PC-3 (cell line): Measurements from ENCODE around the gene PTPRE. TPM values are rescaled to one million over a fixed set of nuclear protein-coding genes. Genes with fewer than 3 reads are reported as not detected.

Experiments used
- ATAC-seq: fragments of 200-7000 bp; cut with Tn5 transposase; 2 replicates; pipeline ENCODE4 v1.9.1; 2020; ENCODE audit warnings: mild to moderate bottlenecking, moderate library complexity
- BruUV-seq: library from RNA; stranded (reverse); fragments of 400-500 nt; replicated peaks from 2 replicates; lab custom pipeline; 2021; lab: Mats Ljungman, UMichigan
- CTCF ChIA-PET: fragments of 300-600 bp; sonication (Branson Sonifier 250); formaldehyde crosslinking; loops from one replicate; lab custom pipeline; 2022; ENCODE audit warnings: antibody characterized with exemption; lab: Charles Lee
- POLR2A ChIA-PET: fragments of 300-600 bp; sonication (Branson Sonifier 250); formaldehyde crosslinking; loops from one replicate; lab custom pipeline; 2022; ENCODE audit warnings: antibody characterized with exemption; ENCODE audit not compliant: unreplicated experiment; lab: Charles Lee
- DNase-seq: peaks from one replicate; pipeline ENCODE4 v3.0.0-alpha.2; 2015
- H2AFZ ChIP-seq: fragments of 300-600 bp; sonication (generic); 2 replicates; pipeline ENCODE4 v1.6.0; 2016; ENCODE audit warnings: antibody characterized with exemption, low read length
- H3F3A ChIP-seq: fragments of 300-600 bp; sonication (generic); one replicate; pipeline ENCODE4 v1.6.0; 2017; ENCODE audit warnings: antibody characterized with exemption, low read length, control low read depth, mild to moderate bottlenecking; ENCODE audit not compliant: unreplicated experiment
- H3K27ac ChIP-seq: fragments of 300-600 bp; sonication (generic); 2 replicates; pipeline ENCODE4 v1.5.1; 2016; ENCODE audit warnings: mild to moderate bottlenecking, low read length
- H3K27me3 ChIP-seq: fragments of 300-600 bp; sonication (generic); 2 replicates; pipeline ENCODE4 v1.6.1; 2016; ENCODE audit warnings: low read length, mixed read lengths
- H3K36me3 ChIP-seq: fragments of 300-600 bp; sonication (generic); 2 replicates; pipeline ENCODE4 v1.6.1; 2016; ENCODE audit warnings: low read depth, mixed run types, low read length, mixed read lengths
- H3K4me1 ChIP-seq: fragments of 300-600 bp; sonication (generic); 2 replicates; pipeline ENCODE4 v1.5.1; 2016; ENCODE audit warnings: low read length; ENCODE audit not compliant: insufficient read depth
- H3K4me2 ChIP-seq: fragments of 300-600 bp; sonication (generic); 2 replicates; pipeline ENCODE4 v1.6.0; 2016; ENCODE audit warnings: low read length
- H3K4me3 ChIP-seq: fragments of 300-600 bp; sonication (generic); 2 replicates; pipeline ENCODE4 v1.5.1; 2016; ENCODE audit warnings: mild to moderate bottlenecking, low read length, mixed read lengths
- H3K79me2 ChIP-seq: fragments of 300-600 bp; sonication (generic); 2 replicates; pipeline ENCODE4 v1.6.1; 2017; ENCODE audit warnings: low read length, mixed read lengths
- H3K9ac ChIP-seq: fragments of 300-600 bp; sonication (generic); 2 replicates; pipeline ENCODE4 v1.6.0; 2016; ENCODE audit warnings: mild to moderate bottlenecking, low read length
- H3K9me2 ChIP-seq: fragments of 300-600 bp; sonication (generic); replicated peaks from 2 replicates; pipeline ENCODE4 v1.6.1; 2016; ENCODE audit warnings: mixed run types, low read length, mixed read lengths
- H3K9me3 ChIP-seq: fragments of 300-600 bp; sonication (generic); 2 replicates; pipeline ENCODE4 v1.6.1; 2016; ENCODE audit warnings: low read length, mixed read lengths
- H4K20me1 ChIP-seq: fragments of 300-600 bp; sonication (generic); 2 replicates; pipeline ENCODE4 v1.6.1; 2016; ENCODE audit warnings: low read length, mixed read lengths
- CTCF ChIP-seq: fragments of 300-600 bp; sonication (generic); conservative IDR thresholded peaks from 2 replicates; pipeline ENCODE4 v1.5.1; 2017; ENCODE audit warnings: antibody characterized with exemption, low read depth, mild to moderate bottlenecking, low read length
- EZH2 ChIP-seq: fragments of 300-600 bp; sonication (generic); IDR thresholded peaks from one replicate; pipeline ENCODE4 v1.6.1; 2017; ENCODE audit warnings: antibody characterized with exemption, mild to moderate bottlenecking, low read length; ENCODE audit not compliant: unreplicated experiment
- EZH2phosphoT487 ChIP-seq: fragments of 300-600 bp; sonication (generic); IDR thresholded peaks from 2 replicates; pipeline ENCODE4 v1.6.1; 2018; ENCODE audit warnings: mild to moderate bottlenecking, antibody characterized with exemption, low read length, borderline replicate concordance
- intact Hi-C: fragments of 100-400 bp; cut with micrococcal nuclease; formaldehyde crosslinking; loops from 2 replicates; pipeline ENCODE4 v1.9.0; 2023
- total RNA-seq: library from RNA; depleted of rRNA; stranded (reverse); fragments of >200 nt; gene quantifications from 2 replicates; pipeline ENCODE4 v1.2.3, GENCODE V29; 2014

Gene PTPRE
- total RNA-seq, 1 experiment from 2014 or later: 3.1 TPM

DNA sequence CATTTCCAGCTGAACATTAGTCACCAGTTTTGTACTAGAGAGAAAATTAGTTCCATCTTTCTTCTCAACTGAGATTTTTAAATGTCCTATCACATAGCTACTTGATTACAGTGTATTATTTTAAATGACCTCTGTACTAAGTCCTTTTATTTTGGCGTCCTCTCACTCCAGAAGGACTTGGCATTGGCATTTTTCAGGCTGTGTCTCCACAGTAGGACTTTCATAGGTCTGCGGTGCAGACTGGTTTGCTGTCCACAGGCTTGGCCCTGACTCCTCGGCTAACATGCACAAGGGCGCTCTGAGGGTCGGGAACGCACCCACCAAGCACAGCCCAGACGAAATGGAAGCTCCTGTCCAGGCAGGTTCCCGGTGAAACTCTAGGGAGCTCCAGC, 6.5 kb downstream of the PTPRE start:
- H3K9me2 ChIP-seq: no peaks in the 10 kb centered on the region
- intact Hi-C loops: no loop called here
- no peak overlapping the region for H3K4me3 ChIP-seq
- H3K27me3 ChIP-seq: no peaks in the 10 kb centered on the region
- H3F3A ChIP-seq: no peaks in the 10 kb centered on the region
- no peak for DNase-seq
- peaks cover 12% of the 10 kb centered on the region for H3K4me1 ChIP-seq
- ChIA-PET POLR2A (no interaction called here), CTCF (no interaction called here)
- no peaks in the 10 kb centered on the region for H3K36me3 ChIP-seq
- no peak overlapping the region for H2AFZ ChIP-seq
- no TSS peak for BruUV-seq
- no peak overlapping the region for H3K4me2 ChIP-seq
- H3K27ac ChIP-seq: no peak overlapping the region
- no peaks in the 10 kb centered on the region for H3K79me2 ChIP-seq
- TF ChIP-seq EZH2 (no peak), CTCF (no peak), EZH2phosphoT487 (no peak)
- ATAC-seq: no peak
- no peak overlapping the region for H3K9ac ChIP-seq
- no peaks in the 10 kb centered on the region for H4K20me1 ChIP-seq
- no peaks in the 10 kb centered on the region for H3K9me3 ChIP-seq

- H3K4me3 ChIP-seq: no peak overlapping the region
- no peaks in the 10 kb centered on the region for H3K9me3 ChIP-seq
- intact Hi-C loops: no loop called here
- no peak overlapping the region for H3K4me2 ChIP-seq
- peaks cover 10% of the 10 kb centered on the region for H3K4me1 ChIP-seq
- POLR2A ChIA-PET: no interaction called here
- H4K20me1 ChIP-seq: no peaks in the 10 kb centered on the region
- no peak overlapping the region for H2AFZ ChIP-seq
- BruUV-seq: no TSS peak
- no peak for DNase-seq
- no peaks in the 10 kb centered on the region for H3K27me3 ChIP-seq
- no peaks in the 10 kb centered on the region for H3K36me3 ChIP-seq
- TF ChIP-seq CTCF: no peak
- no peak for TF ChIP-seq EZH2
- TF ChIP-seq EZH2phosphoT487: no peak
- no peak overlapping the region for H3K9ac ChIP-seq
- H3F3A ChIP-seq: no peaks in the 10 kb centered on the region
- no peak for ATAC-seq
- H3K27ac ChIP-seq: no peak overlapping the region
- no peaks in the 10 kb centered on the region for H3K9me2 ChIP-seq
- no peaks in the 10 kb centered on the region for H3K79me2 ChIP-seq
- CTCF ChIA-PET: no interaction called here
These were observed 8.4 kb downstream of the PTPRE start for GRCh38 chr10:127915324-127915723.

DNA sequence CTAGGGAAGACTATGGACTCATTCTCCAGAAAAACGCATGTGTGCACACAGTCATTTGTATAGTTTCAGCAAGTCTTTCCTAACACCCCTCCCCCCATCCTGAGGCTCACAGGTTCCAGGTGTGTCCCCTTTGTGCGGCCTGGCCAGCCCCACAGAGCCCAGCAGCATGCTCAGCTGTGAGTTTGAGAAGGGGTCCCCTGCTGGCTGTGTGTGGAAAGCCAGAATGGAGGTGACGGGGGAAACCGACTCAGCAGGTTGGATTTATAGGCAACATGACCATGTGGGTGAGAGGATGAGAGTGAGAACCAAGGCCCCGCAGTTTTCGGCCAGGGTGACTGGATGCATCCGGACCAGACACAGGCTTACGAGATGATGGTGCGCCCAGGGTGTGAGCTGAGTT, 9.9 kb downstream of the PTPRE start:
- Histone ChIP-seq H3K79me2 (no peaks in the 10 kb centered on the region), H3K4me1 (peaks cover 10% of the 10 kb centered on the region), H3K9me3 (no peaks in the 10 kb centered on the region), H3K9me2 (no peaks in the 10 kb centered on the region), H4K20me1 (no peaks in the 10 kb centered on the region), H3K27me3 (no peaks in the 10 kb centered on the region), H3K4me3 (no peak overlapping the region), H3K4me2 (no peak overlapping the region), H2AFZ (no peak overlapping the region), H3F3A (no peaks in the 10 kb centered on the region), H3K36me3 (no peaks in the 10 kb centered on the region), H3K9ac (no peak overlapping the region), H3K27ac (no peak overlapping the region)
- intact Hi-C loops: no loop called here
- TF ChIP-seq CTCF (no peak), EZH2 (no peak), EZH2phosphoT487 (no peak)
- BruUV-seq: no TSS peak
- DNase-seq (no peak), ATAC-seq (no peak)
- CTCF ChIA-PET: no interaction called here
- POLR2A ChIA-PET: no interaction called here
